ENCODE results near the gene DCTPP1. TPM values are rescaled to one million over a fixed set of nuclear protein-coding genes. Genes with fewer than 3 reads are reported as not detected.

Gene DCTPP1
- total RNA-seq, 1 experiment from 2014 or later = 111 TPM

DNA sequence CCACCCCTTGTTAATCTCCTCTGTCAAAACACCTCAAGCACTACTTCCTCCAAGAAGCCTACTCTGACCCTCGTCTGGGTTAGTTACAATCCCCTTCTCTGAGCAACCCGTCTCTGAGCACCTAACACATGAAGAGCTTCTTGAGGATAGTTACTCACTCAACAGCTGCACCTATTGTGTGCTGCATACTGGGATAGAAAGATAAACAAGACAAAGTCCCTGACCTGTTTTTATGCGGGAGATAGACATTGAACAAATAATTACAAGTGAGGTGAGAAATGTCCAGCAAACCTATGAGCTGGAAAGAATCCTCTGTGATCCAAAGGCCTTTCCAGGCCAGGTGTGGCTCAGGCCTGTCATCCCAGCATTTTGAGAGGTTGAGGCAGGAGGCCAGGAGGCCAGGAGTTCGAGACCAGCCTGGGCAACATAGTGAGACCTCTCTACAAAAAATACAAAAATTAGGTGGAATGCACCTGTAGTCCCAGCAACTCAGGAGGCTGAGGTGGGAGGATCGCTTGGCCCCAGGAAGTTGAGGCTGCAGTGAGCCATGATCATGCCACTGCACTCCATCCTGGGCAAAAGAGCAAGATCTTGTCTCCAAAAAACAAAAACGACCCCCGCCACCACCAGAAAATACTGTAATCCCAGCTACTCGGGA is 27.9 kb downstream of the DCTPP1 start:
- TF ChIP-seq CTCF (conservative IDR thresholded peaks at IDR 0.05; ENCODE audit: low read depth, low read length) (no peak), EZH2 (IDR thresholded peaks at IDR 0.05; ENCODE audit: borderline replicate concordance, low read depth, low read length, poor library complexity, severe bottlenecking) (no peak)
- Histone ChIP-seq H3K4me3 (ENCODE audit: low read depth, low read length, poor library complexity, severe bottlenecking) (no peak overlapping the region), H3K36me3 (ENCODE audit: insufficient read depth, low read length, poor library complexity, severe bottlenecking) (peaks cover 10% of the 10 kb centered on the region), H3K4me1 (ENCODE audit: insufficient read depth, low read length, poor library complexity, severe bottlenecking) (peaks cover 21% of the 10 kb centered on the region), H3K9me3 (ENCODE audit: low read depth, low read length, poor library complexity, severe bottlenecking) (no peaks in the 10 kb centered on the region), H3K27me3 (replicated peaks; ENCODE audit: insufficient read depth, low read depth, low read length, poor library complexity) (no peaks in the 10 kb centered on the region), H3K27ac (ENCODE audit: low read depth, low read length, poor library complexity, severe bottlenecking) (peak overlapping the region; percentile 4)
- ChIA-PET CTCF (interaction anchor here (0.6 kb wide), 1 partner anchor 207 kb away, joined by 7 read pairs; no protein-coding TSS in a partner anchor), POLR2A (ENCODE audit: low non-redundant PET) (no interaction called here)
- DNase-seq (ENCODE audit: low spot score) = no peak
- intact Hi-C loops (cut with micrococcal nuclease; ENCODE audit: unreplicated experiment) = no loop called here
- BruUV-seq (replicated peaks) = no TSS peak

- H3K27ac ChIP-seq (ENCODE audit: low read depth, low read length, poor library complexity, severe bottlenecking) = peak overlapping the region; percentile 91
- TF ChIP-seq EZH2 (IDR thresholded peaks at IDR 0.05; ENCODE audit: borderline replicate concordance, low read depth, low read length, poor library complexity, severe bottlenecking) = no peak
- TF ChIP-seq CTCF (conservative IDR thresholded peaks at IDR 0.05; ENCODE audit: low read depth, low read length) = no peak
- no peak for DNase-seq (ENCODE audit: low spot score)
- BruUV-seq (replicated peaks) = no TSS peak
- H3K27me3 ChIP-seq (replicated peaks; ENCODE audit: insufficient read depth, low read depth, low read length, poor library complexity) = no peaks in the 10 kb centered on the region
- H3K36me3 ChIP-seq (ENCODE audit: insufficient read depth, low read length, poor library complexity, severe bottlenecking) = peaks cover 10% of the 10 kb centered on the region
- CTCF ChIA-PET = interaction anchor here (0.6 to 1.0 kb wide), 2 partner anchors 30 to 199 kb away, joined by 3 to 4 read pairs; partner anchors contain the start of gene DCTPP1
- H3K4me1 ChIP-seq (ENCODE audit: insufficient read depth, low read length, poor library complexity, severe bottlenecking) = peaks cover 26% of the 10 kb centered on the region
- intact Hi-C loops (cut with micrococcal nuclease; ENCODE audit: unreplicated experiment) = no loop called here
- no peaks in the 10 kb centered on the region for H3K9me3 ChIP-seq (ENCODE audit: low read depth, low read length, poor library complexity, severe bottlenecking)
- H3K4me3 ChIP-seq (ENCODE audit: low read depth, low read length, poor library complexity, severe bottlenecking) = peak overlapping the region; percentile 54
- POLR2A ChIA-PET (ENCODE audit: low non-redundant PET) = no interaction called here
Observed at GRCh38 chr16:30399435-30400186, 30.2 kb downstream of the DCTPP1 start.

- intact Hi-C loops (cut with micrococcal nuclease; ENCODE audit: unreplicated experiment) = no loop called here
- peak overlapping the region; percentile 91 for H3K27ac ChIP-seq (ENCODE audit: low read depth, low read length, poor library complexity, severe bottlenecking)
- H3K27me3 ChIP-seq (replicated peaks; ENCODE audit: insufficient read depth, low read depth, low read length, poor library complexity) = no peaks in the 10 kb centered on the region
- ChIA-PET POLR2A (ENCODE audit: low non-redundant PET) (interaction anchor here (0.6 kb wide), 1 partner anchor 220 kb away, joined by 3 read pairs; no protein-coding TSS in a partner anchor), CTCF (interaction anchor here (1.0 kb wide), 1 partner anchor 31 kb away, joined by 4 read pairs; the partner anchor contains the start of gene DCTPP1)
- no peak overlapping the region for H3K4me3 ChIP-seq (ENCODE audit: low read depth, low read length, poor library complexity, severe bottlenecking)
- no peak for DNase-seq (ENCODE audit: low spot score)
- H3K36me3 ChIP-seq (ENCODE audit: insufficient read depth, low read length, poor library complexity, severe bottlenecking) = peaks cover 10% of the 10 kb centered on the region
- no peaks in the 10 kb centered on the region for H3K9me3 ChIP-seq (ENCODE audit: low read depth, low read length, poor library complexity, severe bottlenecking)
- TF ChIP-seq CTCF (conservative IDR thresholded peaks at IDR 0.05; ENCODE audit: low read depth, low read length) = no peak
- no peak for TF ChIP-seq EZH2 (IDR thresholded peaks at IDR 0.05; ENCODE audit: borderline replicate concordance, low read depth, low read length, poor library complexity, severe bottlenecking)
- peaks cover 29% of the 10 kb centered on the region for H3K4me1 ChIP-seq (ENCODE audit: insufficient read depth, low read length, poor library complexity, severe bottlenecking)
- BruUV-seq (replicated peaks) = no TSS peak
Observed at GRCh38 chr16:30398661-30399434, 31.0 kb downstream of the DCTPP1 start.
